ENCODE results near the gene PPM1G.

GRCh38 chr2:27400348-27401135 lies 8.8 kb downstream of the PPM1G start:
- TF ChIP-seq POLR2AphosphoS5 (IDR thresholded peaks at IDR 0.05; ENCODE audit: borderline replicate concordance, low read depth, low read length) (no peak), EZH2 (IDR thresholded peaks at IDR 0.05) (no peak)

All from SK-N-MC (cell line).